Endodermal cell (in vitro differentiated cells): ENCODE measurements around the gene TCF4. TPM values are rescaled to one million over a fixed set of nuclear protein-coding genes. Genes with fewer than 3 reads are reported as not detected.

Experiments used
- DNase-seq: peaks from one replicate; pipeline ENCODE4 v3.0.0-alpha.2; 2017
- H3K27ac ChIP-seq: 2 replicates; pipeline ENCODE4 v1.5.1; 2013; ENCODE audit warnings: mild to moderate bottlenecking, low read depth, low read length, moderate library complexity
- H3K27me3 ChIP-seq: 2 replicates; pipeline ENCODE4 v1.6.1; 2013; ENCODE audit warnings: mild to moderate bottlenecking, low read length, moderate library complexity; ENCODE audit not compliant: insufficient read depth, control insufficient read depth, poor library complexity, severe bottlenecking
- H3K36me3 ChIP-seq: 2 replicates; pipeline ENCODE4 v1.7.0; 2013; ENCODE audit warnings: mild to moderate bottlenecking, low read length, moderate library complexity; ENCODE audit not compliant: control insufficient read depth, insufficient read depth
- H3K4me1 ChIP-seq: one replicate; pipeline ENCODE4 v1.7.0; 2013; ENCODE audit warnings: low read length; ENCODE audit not compliant: control insufficient read depth, insufficient read depth
- H3K4me3 ChIP-seq: 2 replicates; pipeline ENCODE4 v1.5.1; 2013; ENCODE audit warnings: mild to moderate bottlenecking, low read length, moderate library complexity
- H3K9ac ChIP-seq: 2 replicates; pipeline ENCODE4 v1.6.1; 2013; ENCODE audit warnings: mild to moderate bottlenecking, low read length, moderate library complexity; ENCODE audit not compliant: poor library complexity, severe bottlenecking; ENCODE audit errors: extremely low read depth
- H3K9me3 ChIP-seq: 2 replicates; pipeline ENCODE4 v1.6.1; 2013; ENCODE audit warnings: mild to moderate bottlenecking, low read length, moderate library complexity; ENCODE audit not compliant: control insufficient read depth
- H3K27ac Mint-ChIP-seq: 2 replicates; pipeline ENCODE4 v1.8.0; 2020; ENCODE audit warnings: mixed read lengths
- H3K27me3 Mint-ChIP-seq: 2 replicates; pipeline ENCODE4 v1.8.0; 2021; ENCODE audit warnings: mild to moderate bottlenecking, mixed read lengths; ENCODE audit not compliant: insufficient read depth
- H3K36me3 Mint-ChIP-seq: 2 replicates; pipeline ENCODE4 v1.8.0; 2020; ENCODE audit warnings: low read depth, mixed read lengths
- H3K4me1 Mint-ChIP-seq: 2 replicates; pipeline ENCODE4 v1.8.0; 2020; ENCODE audit warnings: mixed read lengths
- H3K4me3 Mint-ChIP-seq: 2 replicates; pipeline ENCODE4 v1.8.0; 2020; ENCODE audit warnings: mild to moderate bottlenecking, moderate library complexity, mixed read lengths
- H3K9me3 Mint-ChIP-seq: 2 replicates; pipeline ENCODE4 v1.8.0; 2020; ENCODE audit warnings: mild to moderate bottlenecking, mixed read lengths
- CTCF ChIP-seq: fragments of 200-600 bp; sonication (generic); conservative IDR thresholded peaks from 2 replicates; pipeline ENCODE4 v1.5.0; 2021; ENCODE audit warnings: antibody characterized with exemption, mild to moderate bottlenecking
- WGBS, 2 experiments: methylation state at CpG; one replicate each; pipeline versions ENCODE4 v1.1.5 to v1.1.7; 2013; ENCODE audit warnings: missing lambda C conversion rate in 2 of 2, mixed read lengths in 1 of 2; ENCODE audit not compliant: insufficient coverage in 1 of 2, insufficient read length in 1 of 2; 5-methylcytosine and 5-hydroxymethylcytosine counted together
- total RNA-seq, 2 donors: library from RNA; stranded (reverse); fragmentation: NEBNext Ultra II Directional in 1 of 2; extraction: Animal tissue kit (Norgen Biotek cat#: 25700) in 1 of 2; gene quantifications; 2 replicates in 1 of 2; 3 replicates in 1 of 2; pipeline ENCODE4 v1.2.1, GENCODE V29; 2021

The TCF4 gene
- total RNA-seq, 2 donors from 2014 or later = 40.4 to 58.5 TPM

DNA sequence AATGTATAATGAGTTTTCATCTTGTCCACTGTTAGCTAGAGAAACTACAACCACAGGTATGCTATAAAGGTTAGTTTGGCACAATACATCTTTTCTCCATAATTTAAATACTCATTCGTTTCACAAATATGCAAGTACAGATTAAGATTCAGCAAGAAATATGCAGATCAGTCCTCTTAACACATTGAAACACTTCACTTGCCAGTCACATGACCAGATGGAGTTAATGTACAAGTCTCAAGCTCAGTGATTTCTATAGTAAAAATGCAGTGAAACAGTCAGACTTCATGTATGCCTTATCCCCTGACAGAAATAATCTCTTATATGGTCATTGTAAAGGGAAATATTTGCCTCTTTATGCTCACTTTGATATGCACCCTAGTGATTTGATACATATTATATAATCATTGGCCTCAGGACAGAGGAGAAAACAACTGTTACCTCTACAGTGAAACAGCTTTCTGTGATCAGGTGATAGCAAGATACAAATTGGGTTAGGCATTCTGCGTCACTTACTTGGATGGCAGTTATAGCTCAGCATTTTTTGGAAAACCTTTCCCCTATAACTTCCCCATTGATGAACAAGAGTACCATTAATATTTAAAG is 104.6 kb downstream of the TCF4 start:
- Mint-ChIP-seq H3K9me3 (no peaks in the 10 kb centered on the region), H3K4me1 (peaks cover 7% of the 10 kb centered on the region), H3K36me3 (no peaks in the 10 kb centered on the region), H3K27me3 (no peaks in the 10 kb centered on the region), H3K4me3 (no peak overlapping the region), H3K27ac (no peak overlapping the region)
- Histone ChIP-seq H3K27me3 (no peaks in the 10 kb centered on the region), H3K9ac (no peak overlapping the region), H3K4me1 (no peaks in the 10 kb centered on the region), H3K36me3 (no peaks in the 10 kb centered on the region), H3K27ac (no peak overlapping the region), H3K9me3 (no peaks in the 10 kb centered on the region), H3K4me3 (no peak overlapping the region)
- 83 to 96% methylated on average over 2 of the region's 2 CpGs for WGBS, 2 experiments
- no peak for TF ChIP-seq CTCF
- no peak for DNase-seq

DNA sequence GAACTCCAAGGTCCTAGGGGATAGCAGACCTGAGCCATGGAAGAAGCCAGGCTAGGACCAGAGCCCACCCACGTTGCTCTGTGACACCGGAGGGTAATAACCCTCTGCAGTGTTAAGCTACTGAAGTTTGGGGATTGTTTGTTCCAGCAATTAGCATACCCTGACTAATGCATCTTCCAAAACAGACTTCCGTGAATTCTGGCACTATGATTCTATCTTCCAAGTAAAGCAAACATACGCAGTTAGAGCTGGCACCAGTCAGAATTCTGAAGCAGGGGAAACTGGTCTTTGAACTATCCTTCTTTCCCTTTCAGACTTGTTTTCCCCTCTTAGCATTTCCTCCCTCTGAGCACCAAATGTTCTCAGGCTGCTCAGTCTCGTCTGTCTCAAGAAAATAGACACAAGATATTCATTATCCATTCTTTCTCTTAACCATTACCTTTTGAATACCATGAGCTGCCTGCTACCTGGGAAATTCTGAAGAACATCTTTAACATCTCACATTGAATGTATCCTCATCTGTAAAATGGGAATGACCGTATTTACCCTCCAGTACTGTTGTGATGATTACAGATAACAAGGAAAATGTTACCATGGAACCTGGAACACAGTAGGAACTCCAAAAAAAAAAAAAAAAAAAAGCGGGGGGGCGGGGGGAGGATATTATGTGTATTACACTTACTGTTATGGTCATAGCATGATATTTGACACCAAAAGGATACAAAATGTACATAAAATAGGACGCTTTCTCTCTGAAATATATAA is 108.2 kb downstream of the TCF4 start:
- H3K9me3 ChIP-seq = no peaks in the 10 kb centered on the region
- 90 to 91% methylated on average over 3 to 7 of the region's 9 CpGs for WGBS, 2 experiments
- Mint-ChIP-seq H3K4me1 (peaks cover 4% of the 10 kb centered on the region), H3K9me3 (no peaks in the 10 kb centered on the region), H3K27me3 (no peaks in the 10 kb centered on the region), H3K27ac (no peak overlapping the region), H3K4me3 (no peak overlapping the region), H3K36me3 (no peaks in the 10 kb centered on the region)
- no peaks in the 10 kb centered on the region for H3K27me3 ChIP-seq
- H3K4me3 ChIP-seq = no peak overlapping the region
- H3K27ac ChIP-seq = no peak overlapping the region
- H3K4me1 ChIP-seq = no peaks in the 10 kb centered on the region
- H3K9ac ChIP-seq = no peak overlapping the region
- TF ChIP-seq CTCF = no peak
- H3K36me3 ChIP-seq = no peaks in the 10 kb centered on the region
- no peak for DNase-seq

- H3K9ac ChIP-seq = no peak overlapping the region
- no peak overlapping the region for H3K27ac Mint-ChIP-seq
- H3K4me3 ChIP-seq = no peak overlapping the region
Measured at GRCh38 chr18:55477860-55478581, 110.0 kb downstream of the TCF4 start.

More at GRCh38 chr18:55477860-55478581, 110.0 kb downstream of the TCF4 start:
- no peak for DNase-seq
- Mint-ChIP-seq H3K9me3 (no peaks in the 10 kb centered on the region), H3K4me1 (peaks cover 4% of the 10 kb centered on the region), H3K27me3 (no peaks in the 10 kb centered on the region), H3K36me3 (no peaks in the 10 kb centered on the region), H3K4me3 (no peak overlapping the region)
- Histone ChIP-seq H3K9me3 (no peaks in the 10 kb centered on the region), H3K27me3 (no peaks in the 10 kb centered on the region), H3K36me3 (no peaks in the 10 kb centered on the region), H3K27ac (no peak overlapping the region), H3K4me1 (no peaks in the 10 kb centered on the region)
- 91 to 93% methylated on average over 8 of the region's 8 CpGs for WGBS, 2 experiments
- no peak for TF ChIP-seq CTCF
